Mammary epithelial cell (primary cell): Measurements from ENCODE around the gene POFUT1.

ENCODE experiments used
- EZH2 ChIP-seq: IDR thresholded peaks from 2 replicates; pipeline ENCODE4 v1.6.1; 2012; ENCODE audit warnings: low read length, inconsistent platforms, borderline replicate concordance
- TF ChIP-seq, protein P1 (sequence below), 2 donors: IDR thresholded peaks in 1 of 2; conservative IDR thresholded peaks in 1 of 2; 2 replicates each; pipeline ENCODE4 v1.5.1; 2011 to 2012; ENCODE audit warnings: inconsistent platforms in 2 of 2, low read length in 2 of 2, mild to moderate bottlenecking in 2 of 2, control low read depth in 1 of 2, low read depth in 1 of 2; ENCODE audit not compliant: insufficient read depth in 1 of 2; ENCODE audit errors: extremely low read depth in 1 of 2

DNA sequence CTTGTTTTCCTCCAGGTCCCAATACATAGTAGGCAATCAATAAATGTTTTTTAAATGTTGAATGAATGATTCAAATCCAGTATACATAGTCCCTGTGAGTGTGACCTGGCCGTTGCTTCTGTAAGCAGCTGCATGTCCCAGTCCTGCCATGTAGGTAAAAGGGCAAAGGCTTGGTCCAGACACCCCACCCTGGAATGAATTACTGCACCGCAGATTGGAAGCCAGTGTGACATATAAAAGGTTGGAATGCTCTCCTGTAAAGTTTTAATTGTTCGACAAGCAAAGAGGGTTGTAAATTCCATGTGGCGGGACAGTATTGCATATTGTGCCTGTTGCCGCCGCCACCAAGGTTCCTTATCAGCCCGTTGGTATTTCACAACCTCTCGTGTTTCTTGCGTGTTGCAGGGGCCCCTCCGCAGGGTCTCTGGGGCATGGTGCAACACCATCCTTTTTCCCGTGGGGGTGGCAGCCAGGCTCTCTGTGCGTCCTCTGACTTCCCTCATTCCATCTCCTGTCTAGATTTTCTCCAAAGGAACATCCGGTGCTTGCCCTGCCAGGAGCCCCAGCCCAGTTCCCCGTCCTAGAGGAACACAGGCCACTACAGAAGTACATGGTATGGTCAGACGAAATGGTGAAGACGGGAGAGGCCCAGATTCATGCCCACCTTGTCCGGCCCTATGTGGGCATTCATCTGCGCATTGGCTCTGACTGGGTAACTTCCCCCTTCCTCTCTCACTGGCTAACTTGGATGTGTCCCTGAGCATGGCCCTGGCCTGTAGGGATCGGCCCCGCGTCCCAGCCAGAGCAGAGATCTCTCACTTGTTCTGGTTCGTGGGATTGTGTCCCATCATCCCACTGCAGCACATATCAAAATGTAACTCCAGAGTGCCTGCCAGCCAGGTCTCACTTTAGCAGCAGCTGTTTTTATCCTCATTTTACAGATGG lies 20.3 kb downstream of the POFUT1 start:
- TF ChIP-seq, protein P1, sequence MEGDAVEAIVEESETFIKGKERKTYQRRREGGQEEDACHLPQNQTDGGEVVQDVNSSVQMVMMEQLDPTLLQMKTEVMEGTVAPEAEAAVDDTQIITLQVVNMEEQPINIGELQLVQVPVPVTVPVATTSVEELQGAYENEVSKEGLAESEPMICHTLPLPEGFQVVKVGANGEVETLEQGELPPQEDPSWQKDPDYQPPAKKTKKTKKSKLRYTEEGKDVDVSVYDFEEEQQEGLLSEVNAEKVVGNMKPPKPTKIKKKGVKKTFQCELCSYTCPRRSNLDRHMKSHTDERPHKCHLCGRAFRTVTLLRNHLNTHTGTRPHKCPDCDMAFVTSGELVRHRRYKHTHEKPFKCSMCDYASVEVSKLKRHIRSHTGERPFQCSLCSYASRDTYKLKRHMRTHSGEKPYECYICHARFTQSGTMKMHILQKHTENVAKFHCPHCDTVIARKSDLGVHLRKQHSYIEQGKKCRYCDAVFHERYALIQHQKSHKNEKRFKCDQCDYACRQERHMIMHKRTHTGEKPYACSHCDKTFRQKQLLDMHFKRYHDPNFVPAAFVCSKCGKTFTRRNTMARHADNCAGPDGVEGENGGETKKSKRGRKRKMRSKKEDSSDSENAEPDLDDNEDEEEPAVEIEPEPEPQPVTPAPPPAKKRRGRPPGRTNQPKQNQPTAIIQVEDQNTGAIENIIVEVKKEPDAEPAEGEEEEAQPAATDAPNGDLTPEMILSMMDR (conservative IDR thresholded peaks at IDR 0.05 in 1 of 2, IDR thresholded peaks at IDR 0.05 in 1 of 2; ENCODE audit: extremely low read depth in 1 of 2, insufficient read depth in 1 of 2, low read depth in 1 of 2, low read length in 2 of 2), result no peak
- TF ChIP-seq EZH2, result no peak
